MM.1S (cell line): ENCODE measurements around the gene PTGDR.

Source experiments
- DNase-seq: peaks from one replicate; pipeline ENCODE4 v3.0.0-alpha.2; 2015
- H2AFZ ChIP-seq: fragments of 300-600 bp; sonication (generic); 2 replicates; pipeline ENCODE4 v1.6.0; 2016; ENCODE audit warnings: antibody characterized with exemption, low read length
- H3F3A ChIP-seq: fragments of 300-600 bp; sonication (generic); 2 replicates; pipeline ENCODE4 v1.6.1; 2016; ENCODE audit warnings: mild to moderate bottlenecking, antibody characterized with exemption, low read length, moderate library complexity, mixed read lengths; ENCODE audit not compliant: insufficient read depth
- H3K27ac ChIP-seq: fragments of 300-600 bp; sonication (generic); 2 replicates; pipeline ENCODE4 v1.5.1; 2016; ENCODE audit warnings: mild to moderate bottlenecking, low read length
- H3K27me3 ChIP-seq: fragments of 300-600 bp; sonication (generic); replicated peaks from 2 replicates; pipeline ENCODE4 v1.6.0; 2016; ENCODE audit warnings: low read length; ENCODE audit not compliant: insufficient read depth
- H3K36me3 ChIP-seq: fragments of 300-600 bp; sonication (generic); replicated peaks from 2 replicates; pipeline ENCODE4 v1.6.1; 2016; ENCODE audit warnings: mild to moderate bottlenecking, low read length, mixed read lengths; ENCODE audit not compliant: insufficient read depth
- H3K4me1 ChIP-seq: fragments of 300-600 bp; sonication (generic); 2 replicates; pipeline ENCODE4 v1.6.1; 2016; ENCODE audit warnings: low read length, mixed read lengths
- H3K4me2 ChIP-seq: fragments of 300-600 bp; sonication (generic); 2 replicates; pipeline ENCODE4 v1.6.0; 2016; ENCODE audit warnings: low read depth, low read length
- H3K4me3 ChIP-seq: fragments of 300-600 bp; sonication (generic); 2 replicates; pipeline ENCODE4 v1.5.1; 2016; ENCODE audit warnings: low read length, mixed read lengths
- H3K79me2 ChIP-seq: fragments of 300-600 bp; sonication (generic); 2 replicates; pipeline ENCODE4 v1.6.1; 2016; ENCODE audit warnings: mixed run types, low read length, mixed read lengths
- H3K9ac ChIP-seq: fragments of 300-600 bp; sonication (generic); 2 replicates; pipeline ENCODE4 v1.6.1; 2016; ENCODE audit warnings: low read length, mixed read lengths
- H3K9me2 ChIP-seq: fragments of 300-600 bp; sonication (generic); replicated peaks from 2 replicates; pipeline ENCODE4 v1.6.1; 2016; ENCODE audit warnings: mild to moderate bottlenecking, low read length, mixed read lengths; ENCODE audit not compliant: insufficient read depth
- H3K9me3 ChIP-seq: fragments of 300-600 bp; sonication (generic); replicated peaks from 2 replicates; pipeline ENCODE4 v1.6.1; 2016; ENCODE audit warnings: mild to moderate bottlenecking, low read length, mixed read lengths; ENCODE audit not compliant: insufficient read depth
- H4K20me1 ChIP-seq: fragments of 300-600 bp; sonication (generic); 2 replicates; pipeline ENCODE4 v1.6.1; 2016; ENCODE audit warnings: mild to moderate bottlenecking, low read length, moderate library complexity, mixed read lengths; ENCODE audit not compliant: insufficient read depth
- CTCF ChIP-seq: fragments of 300-600 bp; sonication (generic); IDR thresholded peaks from 2 replicates; pipeline ENCODE4 v1.5.1; 2016; ENCODE audit warnings: antibody characterized with exemption, low read length, mixed read lengths
- EZH2 ChIP-seq: fragments of 300-600 bp; sonication (generic); optimal IDR thresholded peaks from 2 replicates; pipeline ENCODE3; 2017; ENCODE audit warnings: low read depth, mild to moderate bottlenecking, antibody characterized with exemption, low read length, mixed read lengths
- EZH2phosphoT487 ChIP-seq: fragments of 300-600 bp; sonication (generic); IDR thresholded peaks from 2 replicates; pipeline ENCODE4 v1.6.1; 2018; ENCODE audit warnings: antibody characterized with exemption, low read length

The PTGDR gene

DNA sequence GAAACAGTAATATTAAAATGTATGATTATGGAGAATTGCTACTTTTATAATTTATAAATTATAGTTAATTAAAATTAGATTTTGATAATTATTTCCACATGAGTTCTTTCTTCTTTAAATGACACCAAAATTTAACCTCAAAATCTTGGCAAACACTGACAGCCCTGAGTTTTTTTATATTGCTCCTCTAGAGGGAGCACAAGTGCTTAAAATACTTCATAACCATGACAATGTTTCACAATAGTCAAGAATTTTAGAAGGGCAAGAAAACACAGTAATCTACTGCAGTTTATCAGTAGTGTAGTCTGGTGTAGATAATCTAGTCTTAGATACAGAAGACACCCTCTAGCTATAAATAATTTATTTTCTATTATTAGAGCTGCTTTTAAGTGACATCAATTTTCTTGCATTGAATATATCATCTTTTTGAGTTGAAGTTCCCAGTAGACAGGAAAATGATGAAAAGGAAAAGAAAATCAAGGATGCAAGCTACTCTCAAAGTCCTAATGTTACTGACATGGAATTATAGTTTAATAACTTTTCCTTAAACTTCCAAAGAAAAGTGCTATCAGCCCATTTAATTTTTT lies 32.3 kb downstream of the PTGDR start:
- H3K4me1 ChIP-seq: no peaks in the 10 kb centered on the region
- H3K9me3 ChIP-seq: no peaks in the 10 kb centered on the region
- no peak overlapping the region for H3K4me3 ChIP-seq
- H3K79me2 ChIP-seq: no peaks in the 10 kb centered on the region
- H4K20me1 ChIP-seq: no peaks in the 10 kb centered on the region
- TF ChIP-seq CTCF (peak; percentile 37), EZH2 (no peak)
- H3F3A ChIP-seq: no peaks in the 10 kb centered on the region
- no peaks in the 10 kb centered on the region for H3K36me3 ChIP-seq
- H3K4me2 ChIP-seq: no peak overlapping the region
- peak; percentile 18 for DNase-seq
- H3K9ac ChIP-seq: no peak overlapping the region
- H2AFZ ChIP-seq: no peak overlapping the region
- H3K27me3 ChIP-seq: no peaks in the 10 kb centered on the region
- H3K9me2 ChIP-seq: no peaks in the 10 kb centered on the region
- no peak overlapping the region for H3K27ac ChIP-seq

DNA sequence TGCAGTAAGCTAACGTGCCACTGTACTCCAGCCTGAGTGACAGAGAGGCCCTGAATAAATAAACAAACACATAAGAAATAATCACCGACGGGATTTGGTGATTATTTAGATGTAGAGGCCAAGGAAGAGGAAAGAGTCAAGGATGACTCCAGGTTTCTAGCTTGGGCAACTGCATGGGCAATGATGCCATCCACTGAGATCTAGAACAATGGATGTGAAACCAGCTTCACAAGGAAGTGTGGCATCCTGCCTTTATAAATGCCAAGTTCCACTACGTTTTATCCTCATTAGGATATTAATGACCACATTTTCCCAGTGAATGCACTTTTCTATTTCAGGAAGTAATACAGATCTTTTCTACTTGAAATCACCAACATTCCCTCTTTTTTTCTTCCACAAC lies 35.7 kb downstream of the PTGDR start:
- H3K9ac ChIP-seq: no peak overlapping the region
- no peaks in the 10 kb centered on the region for H3K9me3 ChIP-seq
- H3K9me2 ChIP-seq: no peaks in the 10 kb centered on the region
- H3K27me3 ChIP-seq: no peaks in the 10 kb centered on the region
- H3K4me2 ChIP-seq: no peak overlapping the region
- no peak for TF ChIP-seq EZH2phosphoT487
- no peak for TF ChIP-seq EZH2
- no peak for TF ChIP-seq CTCF
- no peak overlapping the region for H3K4me3 ChIP-seq
- no peak for DNase-seq
- H3F3A ChIP-seq: no peaks in the 10 kb centered on the region
- no peaks in the 10 kb centered on the region for H4K20me1 ChIP-seq
- no peaks in the 10 kb centered on the region for H3K79me2 ChIP-seq
- no peaks in the 10 kb centered on the region for H3K36me3 ChIP-seq
- H3K27ac ChIP-seq: no peak overlapping the region
- no peaks in the 10 kb centered on the region for H3K4me1 ChIP-seq
- H2AFZ ChIP-seq: no peak overlapping the region

- no peaks in the 10 kb centered on the region for H3K9me2 ChIP-seq
- H3F3A ChIP-seq: no peaks in the 10 kb centered on the region
- H2AFZ ChIP-seq: no peak overlapping the region
- H3K27me3 ChIP-seq: no peaks in the 10 kb centered on the region
- no peaks in the 10 kb centered on the region for H3K79me2 ChIP-seq
- DNase-seq: no peak
- H4K20me1 ChIP-seq: no peaks in the 10 kb centered on the region
- no peak for TF ChIP-seq EZH2phosphoT487
- no peak overlapping the region for H3K27ac ChIP-seq
- H3K4me1 ChIP-seq: no peaks in the 10 kb centered on the region
- H3K36me3 ChIP-seq: no peaks in the 10 kb centered on the region
- H3K9me3 ChIP-seq: no peaks in the 10 kb centered on the region
- no peak overlapping the region for H3K4me2 ChIP-seq
- H3K9ac ChIP-seq: no peak overlapping the region
- H3K4me3 ChIP-seq: no peak overlapping the region
These were observed 36.9 kb downstream of the PTGDR start for GRCh38 chr14:52304248-52304904.

DNA sequence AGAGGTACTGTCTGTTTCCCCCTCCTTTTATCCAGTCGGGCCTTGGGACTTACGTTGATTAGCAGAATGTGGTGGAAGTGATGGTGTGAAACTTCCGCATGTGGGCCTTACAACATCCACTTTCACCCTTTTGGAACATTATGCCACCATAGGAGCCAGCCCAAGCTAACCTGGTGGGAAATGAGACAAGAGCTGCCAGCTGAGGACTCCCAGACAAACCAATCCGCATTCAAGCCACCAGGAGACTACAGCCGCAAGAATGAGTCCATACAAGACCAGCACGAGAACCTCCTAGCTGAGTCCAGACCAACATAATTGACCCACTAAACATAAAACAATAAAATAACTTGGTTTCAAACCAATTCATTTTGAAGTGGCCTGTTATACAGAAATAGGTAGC lies 37.5 kb downstream of the PTGDR start:
- no peak overlapping the region for H3K4me2 ChIP-seq
- no peaks in the 10 kb centered on the region for H3F3A ChIP-seq
- H3K79me2 ChIP-seq: no peaks in the 10 kb centered on the region
- H2AFZ ChIP-seq: no peak overlapping the region
- H3K27me3 ChIP-seq: no peaks in the 10 kb centered on the region
- H3K4me3 ChIP-seq: no peak overlapping the region
- H3K36me3 ChIP-seq: no peaks in the 10 kb centered on the region
- TF ChIP-seq EZH2: no peak
- TF ChIP-seq EZH2phosphoT487: no peak
- no peak for TF ChIP-seq CTCF
- H3K9me3 ChIP-seq: no peaks in the 10 kb centered on the region
- no peaks in the 10 kb centered on the region for H4K20me1 ChIP-seq
- DNase-seq: no peak
- H3K9me2 ChIP-seq: no peaks in the 10 kb centered on the region
- H3K9ac ChIP-seq: no peak overlapping the region
- H3K4me1 ChIP-seq: no peaks in the 10 kb centered on the region
- no peak overlapping the region for H3K27ac ChIP-seq
